ENCODE data around the gene CRISPLD2. TPM values are rescaled to one million over a fixed set of nuclear protein-coding genes. Genes with fewer than 3 reads are reported as not detected.

The CRISPLD2 gene
- total RNA-seq, 2 donors from 2014 or later: 27.5 to 129 TPM

DNA sequence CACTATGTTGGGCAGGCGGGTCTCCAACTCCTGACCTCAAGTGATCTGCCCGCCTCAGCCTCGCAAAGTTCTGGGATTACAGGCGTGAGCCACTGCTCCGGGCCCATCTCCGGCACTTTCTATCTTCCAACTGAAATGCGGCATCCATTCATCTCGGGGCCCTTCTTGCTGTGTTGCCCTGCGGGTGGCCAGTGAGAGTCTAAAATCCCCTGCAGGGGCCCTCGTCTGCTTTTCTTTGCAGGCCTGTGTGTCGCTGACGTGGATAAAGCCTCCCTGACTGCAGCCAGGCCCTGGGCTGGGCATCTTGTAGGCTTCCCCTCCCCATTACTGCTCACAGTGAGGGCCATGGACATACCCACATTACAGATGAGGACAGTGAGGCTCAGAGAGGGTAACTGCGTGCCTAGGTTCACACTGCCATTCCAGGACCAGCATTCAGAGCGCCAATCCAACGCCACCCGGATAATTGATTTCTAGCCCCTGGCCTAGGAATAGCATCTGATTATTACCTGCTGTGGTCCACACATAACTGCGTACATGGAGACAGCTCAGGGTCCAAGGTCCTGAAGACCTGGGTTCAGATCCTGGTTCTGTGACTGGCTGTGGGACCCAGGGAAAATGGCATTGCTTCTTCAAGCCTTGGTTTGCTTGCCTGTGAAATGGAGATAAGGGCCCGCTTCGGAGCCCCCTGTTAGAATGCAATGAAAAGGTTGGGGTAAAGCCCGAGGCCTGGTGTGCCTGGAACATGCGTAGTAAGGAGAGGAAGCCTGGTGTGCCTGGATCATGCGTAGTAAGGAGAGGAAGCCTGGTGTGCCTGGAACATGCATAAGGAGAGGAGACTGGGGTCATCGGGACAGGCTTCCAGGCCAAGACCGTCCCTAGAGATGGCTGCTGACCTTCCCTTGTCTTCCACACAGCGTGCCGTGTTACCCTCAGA is 25.0 kb downstream of the CRISPLD2 start:
- ATAC-seq (no peak), DNase-seq (no peak)
- Histone ChIP-seq H3K27me3 (no peaks in the 10 kb centered on the region), H3K36me3 (replicated peaks in 1 of 2; ENCODE audit: insufficient read depth in 1 of 2, low read depth in 2 of 2) (no peaks in the 10 kb centered on the region), H3K4me3 (no peak overlapping the region), H3K27ac (no peak overlapping the region), H3K9me3 (no peaks in the 10 kb centered on the region), H3K4me1 (peaks cover 4% of the 10 kb centered on the region)
- WGBS, 2 donors: 86% methylated on average over 22 to 26 of the region's 26 CpGs
- intact Hi-C loops (cut with DNase I): no loop called here
- TF ChIP-seq CTCF (IDR thresholded peaks at IDR 0.05): no peak
- TF ChIP-seq POLR2A (IDR thresholded peaks at IDR 0.05): no peak

GRCh38 chr16:84845496-84846002 is 25.8 kb downstream of the CRISPLD2 start:
- intact Hi-C loops (cut with DNase I): no loop called here
- TF ChIP-seq CTCF (IDR thresholded peaks at IDR 0.05) (no peak), POLR2A (IDR thresholded peaks at IDR 0.05) (no peak)
- no peak for DNase-seq
- no peak for ATAC-seq
- Histone ChIP-seq H3K27me3 (no peaks in the 10 kb centered on the region), H3K36me3 (replicated peaks in 1 of 2; ENCODE audit: insufficient read depth in 1 of 2, low read depth in 2 of 2) (no peaks in the 10 kb centered on the region), H3K27ac (no peak overlapping the region), H3K9me3 (no peaks in the 10 kb centered on the region), H3K4me3 (no peak overlapping the region), H3K4me1 (peaks cover 4% of the 10 kb centered on the region)
- WGBS, 2 donors: 86 to 88% methylated on average over 11 to 12 of the region's 14 CpGs

DNA sequence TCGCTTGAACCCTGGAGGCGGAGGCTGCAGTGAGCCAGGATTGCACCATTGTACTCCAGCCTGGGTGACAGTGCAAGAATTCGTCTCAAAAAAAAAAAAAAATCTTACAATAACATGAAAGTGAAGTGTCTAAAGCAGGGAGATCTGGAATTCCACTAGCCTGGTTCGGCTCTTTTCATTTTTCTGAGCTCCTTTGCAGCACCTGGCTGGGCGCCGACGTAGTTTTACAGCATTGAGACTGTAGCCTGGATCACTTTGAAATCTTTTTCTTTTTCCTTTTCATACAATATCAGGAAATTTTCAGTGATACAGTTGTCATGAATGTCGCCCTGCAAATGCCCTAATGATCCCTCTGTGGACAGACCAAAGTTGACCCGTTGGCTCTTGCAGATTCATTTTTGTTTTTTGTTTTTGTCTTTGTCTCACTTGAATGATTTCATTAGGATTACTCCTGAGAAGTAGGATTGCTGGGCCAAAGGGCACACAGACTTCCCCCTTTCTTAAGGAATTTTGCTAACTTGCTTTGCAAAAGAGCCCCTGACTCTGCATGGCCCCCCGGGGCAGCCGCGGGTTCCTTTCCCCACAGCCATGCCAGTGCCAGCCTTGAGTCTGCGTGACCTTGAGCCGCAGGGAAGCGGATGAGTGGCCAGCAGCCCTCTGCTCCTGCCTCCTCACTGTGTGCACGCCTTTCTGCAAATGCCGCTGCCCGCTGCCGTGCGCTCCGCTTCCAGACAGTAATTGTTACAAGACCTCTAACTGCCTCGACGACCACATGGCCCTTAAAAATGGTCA is 28.0 kb downstream of the CRISPLD2 start:
- Histone ChIP-seq H3K9me3 (no peaks in the 10 kb centered on the region), H3K27ac (no peak overlapping the region), H3K4me1 (no peaks in the 10 kb centered on the region), H3K4me3 (no peak overlapping the region), H3K27me3 (no peaks in the 10 kb centered on the region), H3K36me3 (replicated peaks in 1 of 2; ENCODE audit: insufficient read depth in 1 of 2, low read depth in 2 of 2) (no peaks in the 10 kb centered on the region)
- DNase-seq (no peak), ATAC-seq (no peak)
- TF ChIP-seq CTCF (IDR thresholded peaks at IDR 0.05) (no peak), POLR2A (IDR thresholded peaks at IDR 0.05) (no peak)
- intact Hi-C loops (cut with DNase I): no loop called here
- WGBS, 2 donors: 42 to 56% methylated on average over 23 of the region's 23 CpGs

GRCh38 chr16:84848986-84849634 is 29.3 kb downstream of the CRISPLD2 start:
- DNase-seq: no peak
- no peaks in the 10 kb centered on the region for H3K4me1 ChIP-seq
- H3K27ac ChIP-seq: no peak overlapping the region
- ATAC-seq: no peak
- intact Hi-C loops (cut with DNase I): no loop called here
- H3K4me3 ChIP-seq: no peak overlapping the region
- 55 to 58% methylated on average over 21 to 22 of the region's 22 CpGs for WGBS, 2 donors
- no peaks in the 10 kb centered on the region for H3K27me3 ChIP-seq
- no peaks in the 10 kb centered on the region for H3K36me3 ChIP-seq (replicated peaks in 1 of 2; ENCODE audit: insufficient read depth in 1 of 2, low read depth in 2 of 2)
- TF ChIP-seq POLR2A (IDR thresholded peaks at IDR 0.05): no peak
- no peak for TF ChIP-seq CTCF (IDR thresholded peaks at IDR 0.05)
- no peaks in the 10 kb centered on the region for H3K9me3 ChIP-seq

Data from body of pancreas (tissue), 4 donors.